Measurements from ENCODE around the gene MYT1.

GRCh38 chr20:64157878-64158277 lies 6.4 kb upstream of the MYT1 start:
- TF ChIP-seq CTCF (conservative IDR thresholded peaks at IDR 0.05; ENCODE audit: low read depth, low read length) (no peak), EZH2phosphoT487 (IDR thresholded peaks at IDR 0.05; ENCODE audit: borderline replicate concordance, low read length) (no peak)

All from PC-3 (cell line).